SKM-1 treated with dmso at 0.1 percent for 144 hours (cell line): ENCODE data around the gene KRTDAP.
"Not testable (repeated sequence)": the region's sequence is repeated elsewhere in the genome, so short reads cannot be mapped to it uniquely, and the experiment has no call there.

Experiments
- DNase-seq: peaks from one replicate; lab custom pipeline; 2025; ENCODE audit not compliant: unreplicated experiment; lab: John Stamatoyannopoulos, UW

KRTDAP gene

DNA sequence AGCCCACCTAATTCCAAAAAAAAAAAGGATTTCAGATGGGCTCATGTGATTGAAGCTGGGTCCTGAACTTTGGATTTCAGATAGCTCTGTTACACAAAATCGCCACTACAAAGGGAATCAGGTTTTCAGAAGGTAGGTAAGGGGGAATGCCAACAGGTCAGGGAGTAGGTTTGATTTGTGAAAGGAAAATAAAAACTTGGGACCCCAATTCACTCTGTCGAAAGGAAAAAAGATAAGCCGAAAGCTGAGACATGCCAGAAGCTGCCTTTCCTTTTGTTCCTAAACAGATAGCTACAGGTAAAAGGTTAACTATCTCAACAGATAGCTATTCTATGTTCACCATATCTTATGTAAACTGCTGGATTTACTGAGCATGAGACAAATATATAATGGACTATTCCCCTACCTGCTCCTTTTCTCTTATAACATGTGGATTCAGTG is 4.0 kb downstream of the KRTDAP start:
- no peak for DNase-seq

DNA sequence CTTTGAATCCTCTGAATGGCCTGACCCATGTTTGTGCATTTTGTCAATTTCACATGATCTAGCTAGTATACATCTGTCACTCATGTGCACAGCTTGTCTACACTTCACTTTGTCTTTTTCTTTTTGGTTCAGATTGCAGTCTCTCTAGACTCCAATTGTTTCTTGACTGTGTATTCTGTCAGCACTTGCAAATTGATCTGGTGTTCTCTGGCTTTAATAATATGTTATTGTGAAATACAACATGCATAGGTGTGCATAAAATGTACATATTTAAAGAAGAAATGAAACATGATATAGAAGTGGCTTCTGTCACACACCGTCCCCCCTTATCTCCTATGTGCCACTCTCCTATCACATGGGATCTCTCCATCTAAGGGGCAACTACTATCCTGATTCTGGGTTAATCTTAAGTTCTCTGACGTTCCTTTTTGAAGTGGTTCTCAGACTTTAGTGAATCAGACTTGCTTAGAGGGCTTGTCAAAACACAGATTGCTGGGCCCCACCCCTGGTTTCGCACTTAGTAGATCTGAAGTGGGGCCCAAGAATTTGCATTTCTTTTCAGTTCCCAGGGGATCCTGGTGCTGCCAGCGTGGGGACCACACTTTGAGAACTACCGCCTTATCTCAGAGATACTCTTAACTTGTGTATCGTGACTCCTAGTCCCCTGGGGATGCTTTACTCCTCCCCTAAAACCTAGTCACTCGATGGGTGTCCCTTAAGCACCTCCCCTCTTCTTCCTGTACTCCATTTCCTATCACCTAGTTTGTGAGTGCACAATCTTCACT is 5.8 kb downstream of the KRTDAP start:
- DNase-seq = no peak

DNA sequence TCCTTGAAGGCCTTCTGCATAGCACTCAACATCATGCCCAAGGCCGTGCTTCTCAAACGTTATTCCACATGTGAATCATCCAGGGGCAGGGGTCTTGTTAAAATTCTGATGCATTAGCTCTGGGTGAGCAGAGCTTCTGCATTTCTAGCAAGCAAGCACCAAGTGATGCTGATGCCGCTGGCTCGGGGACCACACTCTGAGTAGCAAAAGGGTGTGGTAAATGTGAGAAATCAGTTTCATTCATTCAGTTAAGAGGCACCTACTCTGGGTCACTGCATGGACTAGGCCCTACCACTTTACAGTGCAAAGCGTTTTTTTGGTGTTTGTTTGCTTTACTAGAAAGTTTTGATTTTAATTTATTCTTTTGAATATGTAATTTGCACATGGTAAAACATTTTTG is 7.2 kb downstream of the KRTDAP start:
- DNase-seq = no peak

DNA sequence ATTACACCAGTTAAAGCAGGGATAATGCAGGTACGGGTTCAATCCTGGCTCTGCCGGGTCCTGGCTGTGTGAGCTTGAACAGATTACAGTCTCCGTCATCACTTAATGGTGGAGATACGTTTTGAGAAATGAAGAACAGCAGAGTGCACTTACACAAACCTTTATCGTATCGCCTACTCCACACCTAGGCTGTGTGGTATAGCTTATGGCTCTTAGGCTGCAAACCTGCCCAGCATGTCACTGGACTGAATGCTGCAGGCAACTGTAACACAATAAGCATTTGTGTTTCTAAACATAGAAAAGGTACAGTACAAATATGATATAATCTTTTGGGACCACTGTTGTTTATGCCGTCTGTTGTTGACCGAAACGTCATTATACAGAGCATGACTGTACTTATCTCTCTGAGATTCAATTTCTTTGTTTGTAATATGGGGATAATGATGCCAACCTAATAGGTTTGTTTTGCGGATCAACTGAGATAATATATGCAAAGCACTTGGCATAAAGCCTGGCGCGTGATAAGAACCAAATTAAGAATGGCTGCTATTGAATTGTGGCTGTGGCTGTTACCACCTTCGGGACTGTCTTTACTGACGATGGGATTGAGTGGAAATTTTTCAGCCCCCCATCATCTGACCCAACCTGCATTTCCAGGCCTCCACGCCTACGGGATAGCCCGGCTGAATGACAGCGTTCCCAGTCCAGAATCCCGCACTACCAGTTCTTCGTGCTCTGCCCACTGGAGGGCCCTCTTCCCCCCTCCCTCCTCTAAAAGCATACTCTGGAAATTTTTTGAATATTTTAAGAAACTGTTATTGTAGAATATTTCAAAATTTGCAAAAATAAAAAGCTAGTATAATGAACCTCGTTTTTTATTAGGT is 11.2 kb downstream of the KRTDAP start:
- no peak for DNase-seq

DNA sequence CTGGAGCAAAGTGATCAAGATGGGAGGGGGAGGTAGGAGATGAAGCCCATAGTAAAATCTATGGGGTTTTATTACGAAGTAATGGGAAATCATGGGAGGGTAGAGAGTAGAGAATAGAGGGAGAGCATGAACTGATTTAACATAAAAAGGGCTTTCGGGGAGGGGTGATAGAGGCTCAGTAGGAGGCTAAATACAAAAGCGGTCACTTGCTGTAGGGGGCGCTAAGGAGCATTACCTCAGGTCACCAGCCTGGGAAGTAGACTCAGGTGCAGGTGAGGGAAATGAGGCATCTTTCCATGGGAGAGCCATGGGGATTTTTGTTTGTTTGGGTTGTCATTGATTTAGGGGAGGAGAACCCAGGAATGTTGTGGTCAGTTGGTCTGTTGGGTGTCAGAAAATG is 14.1 kb downstream of the KRTDAP start:
- DNase-seq = no peak

DNA sequence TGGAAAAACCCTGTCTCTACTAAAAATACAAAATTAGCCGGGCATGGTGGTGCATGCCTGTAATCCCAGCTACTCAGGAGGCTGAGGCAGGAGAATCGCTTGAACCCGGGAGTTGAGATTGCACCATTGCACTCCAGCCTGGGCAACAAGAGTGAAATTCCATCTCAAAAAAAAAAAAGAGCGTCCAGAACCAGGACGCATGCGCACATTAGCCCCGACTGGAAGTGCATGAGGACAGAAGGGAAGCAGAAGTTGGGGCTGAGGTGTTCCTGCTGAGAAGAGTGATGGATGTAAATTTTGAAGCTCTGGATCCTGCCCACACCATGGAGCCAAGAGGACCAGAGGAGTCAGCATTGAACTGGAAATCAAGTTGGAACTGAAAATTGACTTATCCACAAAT is 15.7 kb downstream of the KRTDAP start:
- DNase-seq = not testable (repeated sequence)

DNA sequence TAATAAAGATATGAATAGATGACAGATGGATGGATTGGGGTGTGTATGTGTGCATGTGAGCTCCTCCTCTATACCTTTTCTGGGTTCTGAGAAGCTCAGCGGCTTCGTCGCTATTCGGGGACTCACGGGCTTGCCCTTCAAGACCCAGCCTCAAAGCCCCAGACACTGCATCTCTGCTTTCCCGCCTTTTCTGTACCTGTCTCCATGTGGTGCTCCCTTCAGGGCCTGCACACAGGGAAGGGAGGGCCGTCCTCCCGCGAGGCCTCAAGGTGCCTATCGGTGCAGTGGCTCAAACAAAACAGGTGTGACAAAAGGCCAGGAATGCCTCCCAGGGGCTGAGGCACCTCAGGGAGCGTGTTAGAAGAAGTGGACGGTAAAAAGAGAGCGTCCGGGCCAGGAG is 16.2 kb downstream of the KRTDAP start:
- DNase-seq = no peak

DNA sequence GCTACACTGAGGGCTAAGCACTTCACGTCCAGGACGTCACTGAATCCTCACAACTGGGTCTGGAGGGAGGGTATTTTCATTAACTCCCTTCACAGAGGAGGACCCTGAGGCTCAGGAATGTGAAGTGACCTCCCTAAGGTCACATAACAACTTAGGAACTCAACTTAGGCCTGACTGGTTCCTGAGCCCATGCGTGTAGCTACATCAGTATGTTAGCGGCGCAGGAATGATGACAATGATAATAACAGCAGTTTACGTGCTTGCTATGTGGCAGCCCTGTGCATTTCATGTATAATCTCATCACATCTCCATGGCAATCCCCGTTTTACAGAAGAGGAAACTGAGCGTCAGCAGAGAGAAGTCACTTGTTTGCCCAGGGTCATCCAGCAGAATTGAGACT is 18.3 kb downstream of the KRTDAP start:
- no peak for DNase-seq

DNA sequence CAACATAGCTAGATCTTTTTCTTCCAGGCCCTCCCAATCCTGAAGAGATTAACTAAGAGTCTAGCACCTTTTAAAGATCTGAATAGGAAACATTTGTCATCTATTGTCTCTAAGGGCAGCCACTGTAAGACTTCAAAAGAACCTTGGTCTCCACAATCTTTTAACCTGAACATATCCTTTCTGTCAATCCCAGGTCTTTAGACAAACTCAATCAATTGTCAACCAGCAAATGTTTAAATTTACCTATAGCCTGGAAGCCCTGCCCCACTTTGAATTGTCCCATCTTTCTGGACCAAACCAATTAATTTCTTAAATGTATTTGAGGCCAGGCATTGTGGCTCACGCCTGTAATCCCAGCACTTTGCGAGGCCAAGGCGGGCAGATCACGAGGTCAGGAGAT is 19.2 kb downstream of the KRTDAP start:
- not testable (repeated sequence) for DNase-seq

DNA sequence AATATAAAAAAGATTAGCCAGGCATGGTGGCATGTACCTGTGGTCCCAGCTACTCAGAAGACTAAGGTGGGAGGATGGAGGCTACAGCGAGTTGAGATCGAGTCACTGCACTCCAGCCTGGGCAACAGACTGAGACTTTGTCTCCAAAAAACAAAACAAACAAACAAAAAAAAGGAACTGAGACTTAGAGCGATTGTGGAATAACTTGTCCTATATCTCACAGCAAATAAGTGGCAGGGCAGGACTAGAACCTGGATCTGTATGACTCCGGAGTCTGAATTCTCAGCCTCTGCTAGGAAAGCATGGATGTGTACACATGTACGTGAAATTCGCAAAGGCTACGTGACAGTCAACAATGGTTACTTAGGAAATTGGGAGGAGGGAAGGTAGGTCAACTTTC is 20.1 kb downstream of the KRTDAP start:
- DNase-seq = no peak

DNA sequence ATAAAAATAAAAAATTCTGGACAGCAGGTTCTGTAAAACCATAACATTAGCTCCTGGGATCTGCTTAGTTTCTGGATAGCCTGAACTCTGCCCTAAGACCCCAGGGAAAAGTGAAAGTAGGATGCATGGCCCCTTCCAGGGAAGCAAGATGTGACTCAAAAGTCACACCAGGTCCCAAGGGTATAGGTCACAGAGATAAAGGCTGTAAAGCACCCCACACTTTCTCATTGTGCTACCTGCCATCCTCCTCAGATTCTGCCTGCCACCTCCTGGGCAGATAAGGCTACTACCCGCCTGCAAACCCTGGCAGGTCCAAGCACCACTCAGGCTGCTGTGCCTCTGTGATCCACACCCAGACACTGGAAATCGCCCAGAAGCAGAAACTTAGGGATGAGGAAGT is 21.6 kb downstream of the KRTDAP start:
- DNase-seq = peak; percentile 49

DNA sequence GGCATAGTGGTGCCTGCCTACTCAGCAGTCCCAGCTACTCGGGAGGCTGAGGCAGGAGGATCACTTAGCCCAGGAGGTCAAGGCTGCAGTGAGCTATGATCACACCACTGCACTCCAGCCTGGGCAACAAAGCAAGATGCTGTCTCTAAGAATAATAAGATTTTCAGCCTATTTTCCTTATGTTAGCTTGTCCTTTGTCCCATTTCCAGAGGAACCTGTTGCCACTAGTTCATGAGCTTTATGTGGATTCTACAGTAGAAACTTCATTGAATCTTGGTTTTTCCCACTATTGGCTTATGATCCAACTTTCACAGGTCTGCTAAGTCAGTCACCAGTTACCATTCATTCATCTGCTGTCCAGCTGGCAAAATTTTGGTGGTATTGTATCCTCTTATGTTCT is 24.0 kb downstream of the KRTDAP start:
- DNase-seq = no peak

DNA sequence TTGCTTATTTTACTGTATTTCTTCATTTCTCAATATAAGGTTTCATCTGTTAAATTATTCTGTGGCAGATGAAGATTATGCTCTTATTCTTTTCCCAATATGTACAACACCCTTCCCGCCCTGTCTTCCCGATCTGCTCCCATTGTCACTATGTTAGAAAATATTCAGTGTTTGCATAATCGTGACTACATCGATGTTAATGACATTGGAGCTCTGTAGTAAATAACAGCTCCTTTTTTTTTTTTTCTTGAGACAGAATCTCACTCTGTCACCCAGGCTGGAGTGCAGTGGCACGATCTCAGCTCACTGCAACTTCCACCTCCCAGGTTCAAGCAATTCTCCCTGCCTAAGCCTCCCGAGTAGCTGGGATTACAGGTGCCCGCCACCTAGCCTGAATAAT is 27.3 kb downstream of the KRTDAP start:
- DNase-seq = not testable (repeated sequence)

DNA sequence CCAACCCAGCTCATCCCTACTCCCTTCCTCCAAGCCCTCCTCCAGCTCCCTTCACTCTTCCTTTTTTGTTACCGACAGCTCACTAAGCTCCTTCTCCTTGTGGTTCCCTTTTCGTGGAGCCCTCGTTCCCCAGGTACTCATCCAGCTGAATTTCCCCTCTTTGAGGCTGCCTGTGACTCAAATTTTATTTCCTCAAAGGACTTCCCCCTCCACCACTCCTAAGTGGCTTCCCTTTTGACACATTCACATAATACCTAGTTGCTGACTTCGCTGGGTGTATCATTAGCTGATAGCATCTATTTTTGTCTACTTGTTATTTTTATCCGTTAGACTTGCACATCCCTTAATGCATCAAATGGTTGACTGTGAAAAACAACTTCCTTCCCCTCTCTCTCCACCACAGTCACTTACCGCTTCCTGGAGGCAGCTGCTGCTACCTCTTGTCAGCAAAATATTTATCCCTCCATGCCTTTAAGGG is 27.7 kb downstream of the KRTDAP start:
- DNase-seq = peak; percentile 95

DNA sequence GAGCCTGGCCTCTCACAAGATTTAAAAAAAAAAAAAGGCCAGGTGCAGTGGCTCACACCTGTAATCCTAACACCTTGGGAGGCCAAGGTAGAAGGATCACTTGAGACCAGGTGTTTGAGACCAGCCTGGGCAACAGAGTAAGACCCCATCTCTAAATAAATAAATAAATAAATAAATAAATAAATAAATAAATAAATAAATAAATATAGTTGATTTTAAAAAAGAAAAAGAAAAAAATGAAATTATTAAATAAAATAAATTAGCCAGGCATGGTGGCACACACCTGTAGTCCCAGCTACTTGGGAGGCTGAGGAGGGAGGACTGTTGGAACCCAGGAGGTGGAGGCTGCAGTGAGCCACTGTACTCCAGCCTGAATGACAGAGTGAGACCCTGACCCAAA is 28.5 kb downstream of the KRTDAP start:
- not testable (repeated sequence) for DNase-seq

DNA sequence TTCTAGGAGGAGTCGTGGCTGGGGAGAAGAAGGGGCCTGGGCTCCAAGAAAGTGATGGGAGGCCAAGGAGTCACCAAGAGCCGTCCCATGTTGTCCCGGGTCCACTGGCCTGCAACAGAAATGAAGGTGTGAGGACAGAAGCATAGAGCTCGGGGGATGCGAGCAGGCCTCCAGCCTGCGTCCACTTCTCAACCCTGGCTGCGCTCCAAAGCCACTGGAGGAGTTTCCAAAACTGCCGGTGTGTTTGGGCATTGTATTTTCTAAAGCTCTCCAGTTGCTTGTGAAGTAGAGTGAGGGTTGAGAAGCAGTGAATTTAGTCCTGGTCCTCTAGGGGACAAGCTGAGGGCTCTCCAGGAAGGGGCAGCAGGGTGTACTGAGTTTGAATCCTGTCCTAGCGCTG is 29.2 kb downstream of the KRTDAP start:
- DNase-seq = no peak

DNA sequence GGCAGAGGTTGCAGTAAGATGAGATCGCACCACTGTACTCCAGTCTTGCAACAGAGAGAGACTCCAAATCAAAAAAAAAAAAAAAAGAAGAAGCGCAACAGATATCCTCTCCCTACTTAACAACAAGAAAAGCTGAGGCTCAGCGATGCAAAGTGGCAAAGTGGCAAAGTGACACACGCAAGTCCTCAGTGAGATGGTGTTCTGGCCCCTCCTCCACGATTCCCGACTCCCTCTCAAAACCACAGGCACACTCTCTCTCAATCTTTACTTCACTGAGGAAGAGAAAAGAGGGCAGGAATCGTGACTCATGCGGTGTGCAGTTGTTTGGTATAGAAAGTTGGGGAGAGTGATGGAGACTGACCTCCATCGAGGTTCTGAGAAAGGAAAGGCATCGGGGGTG is 29.7 kb downstream of the KRTDAP start:
- no peak for DNase-seq

DNA sequence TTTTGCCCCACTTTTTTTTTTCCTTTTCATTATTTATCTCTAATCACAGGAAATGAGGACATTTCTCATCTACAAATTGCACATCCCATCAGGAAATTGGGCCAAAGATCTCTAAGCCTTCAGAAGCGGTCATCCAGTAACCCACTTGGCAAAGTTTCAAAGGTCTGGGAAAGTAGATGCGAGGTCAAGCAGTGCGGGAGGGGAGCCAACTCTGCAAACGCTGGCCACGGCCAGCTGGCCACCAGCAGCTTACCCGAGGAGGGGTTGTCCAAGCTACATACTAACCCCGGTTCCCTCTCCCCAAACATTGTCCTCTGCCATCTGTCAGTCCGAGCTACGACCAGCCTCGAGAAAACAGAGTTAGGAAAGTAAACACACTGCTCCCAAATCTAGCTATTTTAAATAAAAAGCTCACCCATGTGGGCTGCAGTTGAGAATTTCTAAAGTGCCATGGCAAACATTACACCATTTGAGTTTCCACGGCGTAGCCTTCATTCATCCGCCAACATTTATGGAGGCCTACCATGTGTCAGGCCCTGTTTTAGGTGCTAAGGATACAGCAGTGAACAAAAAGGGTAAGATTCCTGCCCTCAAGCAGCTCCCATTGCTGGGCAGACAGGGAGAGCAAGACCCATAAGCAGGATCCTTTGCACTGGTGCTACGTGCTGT is 30.7 kb downstream of the KRTDAP start:
- DNase-seq = no peak

DNA sequence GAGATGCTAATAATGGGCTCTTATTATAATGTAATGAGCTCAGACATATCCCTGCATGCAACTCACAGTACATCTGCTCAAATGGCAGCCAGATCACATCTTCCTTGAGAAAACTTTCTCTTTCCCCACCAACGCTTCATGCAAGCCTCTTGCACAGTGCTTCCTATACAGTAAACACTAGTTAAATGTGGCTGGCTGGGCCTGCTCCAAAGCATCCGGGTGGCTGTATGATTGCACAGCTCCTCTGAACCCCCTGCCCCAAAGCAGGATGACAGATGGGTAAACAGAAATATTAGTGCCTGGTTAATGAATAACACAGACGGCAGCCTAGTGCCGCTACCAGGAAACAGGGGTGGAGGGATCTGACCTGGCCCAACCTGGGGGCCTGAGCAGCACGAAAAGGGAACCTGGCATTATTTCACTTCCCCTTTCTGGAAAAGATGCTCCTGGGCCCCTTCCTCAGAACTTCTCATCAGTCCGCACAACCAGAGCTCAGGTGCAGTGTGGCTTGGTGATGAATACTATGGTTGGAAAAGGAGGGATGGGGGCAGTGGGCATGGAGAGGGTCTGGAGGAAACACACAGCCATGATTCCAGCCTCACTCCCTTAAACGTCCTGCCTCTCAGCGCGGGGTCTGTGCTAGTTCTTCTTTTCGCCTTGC is 31.4 kb downstream of the KRTDAP start:
- peak; percentile 69 for DNase-seq

DNA sequence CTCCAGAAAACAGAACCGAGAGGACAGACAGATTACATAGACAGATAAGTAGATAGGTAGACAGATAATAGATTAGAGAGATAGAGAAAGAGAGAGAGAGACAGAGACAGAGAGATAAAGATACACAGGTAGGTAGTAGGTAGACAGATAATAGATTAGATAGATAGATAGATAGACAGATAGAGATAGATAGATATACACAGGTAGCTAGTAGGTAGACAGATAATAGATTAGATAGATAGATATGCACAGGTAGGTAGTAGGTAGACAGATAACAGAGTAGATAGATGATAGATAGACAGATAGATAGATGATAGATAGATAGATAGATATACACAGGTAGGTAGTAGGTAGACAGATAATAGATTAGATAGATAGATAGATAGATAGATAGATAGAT is 32.1 kb downstream of the KRTDAP start:
- no peak for DNase-seq

DNA sequence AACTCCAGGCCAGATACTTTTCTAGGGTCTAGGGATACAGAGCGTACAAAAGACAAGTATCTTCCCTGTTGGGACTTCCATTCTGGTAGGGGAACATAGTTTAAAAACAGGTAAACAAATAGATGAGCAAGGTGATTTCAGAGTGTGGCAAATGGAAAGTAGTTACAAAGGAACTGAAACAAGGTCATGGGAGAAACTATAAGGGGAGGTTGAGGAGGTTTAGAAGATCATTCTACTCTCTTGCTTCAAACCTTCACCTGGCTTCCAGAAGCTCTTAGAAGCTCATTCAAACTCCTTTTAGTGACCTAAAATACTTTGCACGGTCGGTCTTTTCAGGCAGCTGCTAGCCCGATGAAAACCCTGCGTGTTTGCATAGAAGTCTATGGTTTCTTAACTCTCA is 33.1 kb downstream of the KRTDAP start:
- no peak for DNase-seq
